Adrenal gland (tissue), 5 donors: ENCODE measurements around the gene FAM72B.
"Not testable (repeated sequence)": the region's sequence is repeated elsewhere in the genome, so short reads cannot be mapped to it uniquely, and the experiment has no call there.

Experiments
- CTCF ChIP-seq, 6 experiments: fragments of 450-650 bp in 4 of 6; fragments of 200-600 bp in 2 of 6; sonication (generic) in 1 of 6; IDR thresholded peaks; 1 replicate in 5 of 6; 2 replicates in 1 of 6; pipeline versions ENCODE4 v1.5.1 to v1.8.0; 2016 to 2021; ENCODE audit warnings: antibody characterized with exemption in 6 of 6, mild to moderate bottlenecking in 2 of 6, moderate library complexity in 1 of 6
- POLR2A ChIP-seq, 2 donors: fragments of 450-650 bp; IDR thresholded peaks; one replicate each; pipeline ENCODE4 v1.6.1; 2017; ENCODE audit warnings: antibody characterized with exemption in 2 of 2, mild to moderate bottlenecking in 2 of 2, moderate library complexity in 1 of 2
- donor health status: DM: no; HTN: no; CAD: no.

- TF ChIP-seq CTCF, POLR2A (IDR thresholded peaks at IDR 0.05): not testable (repeated sequence)
These were observed 22.8 kb downstream of the FAM72B start for GRCh38 chr1:121161199-121161901.
